IPS-NIHi11 (cell line): ENCODE measurements around the gene PSMC3IP.

Experiments
- DNase-seq: peaks from one replicate; pipeline ENCODE4 v3.0.0; 2012; ENCODE audit warnings: mixed read lengths, low spot score

Gene PSMC3IP

GRCh38 chr17:42537826-42538451 is 39.6 kb downstream of the PSMC3IP start:
- no peak for DNase-seq

GRCh38 chr17:42537156-42537805 is 40.2 kb downstream of the PSMC3IP start:
- DNase-seq, result peak; percentile 45

- DNase-seq, result peak; percentile 97
These were observed 41.0 kb downstream of the PSMC3IP start for GRCh38 chr17:42536372-42537155.

GRCh38 chr17:42536048-42536371 is 41.5 kb downstream of the PSMC3IP start, which contains the start of gene NAGLU:
Gene NAGLU (plus strand): TSS chr17:42536241. CDS start chr17:42536273, 32 bp downstream.
- peak; percentile 99 for DNase-seq

- no peak for DNase-seq
These were observed 42.1 kb downstream of the PSMC3IP start for GRCh38 chr17:42535155-42536047.

- peak; percentile 69 for DNase-seq
These were observed 45.8 kb downstream of the PSMC3IP start for GRCh38 chr17:42531455-42532354.

- DNase-seq, result no peak
These were observed 46.5 kb downstream of the PSMC3IP start for GRCh38 chr17:42530952-42531454.

GRCh38 chr17:42529061-42529460 is 48.5 kb downstream of the PSMC3IP start:
- DNase-seq, result no peak

GRCh38 chr17:42527932-42528331 is 49.6 kb downstream of the PSMC3IP start:
- no peak for DNase-seq

- no peak for DNase-seq
These were observed 51.5 kb downstream of the PSMC3IP start for GRCh38 chr17:42526031-42526444.

GRCh38 chr17:42525221-42525620 is 52.3 kb downstream of the PSMC3IP start:
- DNase-seq, result no peak

GRCh38 chr17:42522798-42523278 is 54.7 kb downstream of the PSMC3IP start:
- DNase-seq, result no peak
